ENCODE results near the gene RABAC1.
A peak's percentile ranks its signal among the peaks of the same experiment; 100 is the strongest.

The RABAC1 gene

DNA sequence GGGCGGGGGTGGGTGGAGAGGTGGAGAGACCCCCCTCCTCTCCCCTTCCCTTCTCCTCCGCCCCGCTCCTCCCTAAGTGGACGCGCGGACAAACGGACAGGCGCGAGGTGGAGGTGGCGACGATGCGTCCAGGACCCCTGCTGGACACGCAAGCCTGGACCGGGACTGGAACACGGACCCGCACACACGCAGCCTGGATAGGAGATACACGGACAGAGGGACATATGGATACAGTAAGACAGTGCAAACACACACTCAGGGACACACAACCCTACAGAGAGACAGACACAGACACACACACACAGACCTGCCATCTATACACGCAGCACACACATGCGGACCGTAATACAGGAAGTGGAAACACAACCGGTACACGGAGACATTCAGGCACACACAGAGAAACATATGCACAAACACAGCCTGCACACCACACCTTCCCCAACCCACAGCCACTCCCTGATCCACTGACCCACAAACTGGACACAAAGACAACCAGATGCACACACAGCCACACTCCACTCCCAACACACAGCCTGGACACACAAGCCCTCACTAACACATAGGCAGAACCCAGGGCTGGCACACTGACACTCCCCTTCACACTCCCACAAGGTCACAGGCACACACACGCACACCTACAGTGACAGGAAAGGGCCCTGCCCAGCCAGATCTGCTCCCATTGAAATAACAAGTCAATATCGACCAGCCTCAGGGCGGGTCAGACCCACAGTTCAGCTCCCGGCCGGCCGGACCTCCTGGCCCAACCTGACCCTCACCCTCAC, 30.2 kb downstream of the RABAC1 start:
- peak; percentile 75 for DNase-seq (ENCODE audit: low spot score)

DNA sequence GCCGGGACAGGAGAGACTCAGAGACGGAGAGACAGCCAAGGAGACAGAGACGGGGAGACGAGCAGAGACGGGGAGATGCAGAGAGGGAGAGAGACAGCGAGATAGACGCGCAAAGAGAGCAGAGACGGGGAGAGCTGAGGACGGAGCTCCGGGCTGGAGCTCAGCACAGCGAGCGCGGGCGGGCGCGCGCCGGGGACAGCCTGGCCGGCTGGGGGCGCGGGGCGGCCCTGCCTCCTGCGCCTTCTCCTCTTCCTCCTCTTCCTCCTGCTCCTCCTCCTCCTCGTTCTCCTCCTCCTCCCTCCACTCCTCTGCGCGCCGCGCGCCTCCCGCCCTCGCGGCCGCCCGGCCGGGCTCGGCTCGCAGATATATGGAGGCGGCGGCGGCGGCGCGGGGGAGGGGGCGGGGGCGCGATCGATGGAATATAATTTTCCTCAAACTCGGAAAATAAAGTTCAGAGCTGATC, 30.9 kb downstream of the RABAC1 start, which contains the start of gene ERFL:
Gene ERFL, minus strand, starts transcription at position 229 of the 463 bp plus-strand sequence. CDS start 15,530 bp downstream, outside the sequence.
- peak; percentile 61 for DNase-seq (ENCODE audit: low spot score)

DNA sequence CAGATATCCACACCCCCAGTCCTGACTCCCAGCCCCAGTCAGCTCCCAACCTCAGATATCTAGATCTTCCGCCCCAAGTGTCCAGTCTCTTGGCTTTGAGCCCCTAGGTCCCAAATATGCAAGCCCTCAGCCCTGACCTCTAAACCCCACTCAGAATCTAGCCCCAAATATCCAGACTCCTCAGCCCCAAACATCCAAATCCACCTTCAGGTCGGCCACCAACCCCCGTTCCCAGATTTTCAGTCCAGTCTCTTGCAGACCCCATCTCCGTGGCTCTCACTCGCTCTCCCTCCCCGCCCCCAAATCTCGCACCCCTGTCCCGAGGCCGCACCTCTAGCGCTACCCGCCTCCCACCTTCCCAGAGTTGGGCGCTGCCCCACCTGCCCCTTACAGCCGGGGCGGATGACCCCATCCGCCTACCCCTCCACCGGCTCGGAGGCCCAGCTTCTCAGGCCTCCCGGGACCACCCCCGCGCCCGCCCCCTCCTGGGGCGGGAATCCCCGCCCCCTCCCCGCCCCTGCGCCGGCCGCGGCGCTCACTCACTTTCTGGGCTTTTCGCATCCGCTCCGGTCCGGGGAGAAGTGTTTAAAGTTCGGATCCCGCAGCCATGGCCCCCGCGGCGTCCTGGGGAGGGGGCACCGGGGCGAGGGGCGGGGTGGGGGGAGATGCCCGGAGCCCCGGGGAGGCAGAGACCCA, 31.5 kb downstream of the RABAC1 start:
- DNase-seq (ENCODE audit: low spot score) = peak; percentile 59

DNA sequence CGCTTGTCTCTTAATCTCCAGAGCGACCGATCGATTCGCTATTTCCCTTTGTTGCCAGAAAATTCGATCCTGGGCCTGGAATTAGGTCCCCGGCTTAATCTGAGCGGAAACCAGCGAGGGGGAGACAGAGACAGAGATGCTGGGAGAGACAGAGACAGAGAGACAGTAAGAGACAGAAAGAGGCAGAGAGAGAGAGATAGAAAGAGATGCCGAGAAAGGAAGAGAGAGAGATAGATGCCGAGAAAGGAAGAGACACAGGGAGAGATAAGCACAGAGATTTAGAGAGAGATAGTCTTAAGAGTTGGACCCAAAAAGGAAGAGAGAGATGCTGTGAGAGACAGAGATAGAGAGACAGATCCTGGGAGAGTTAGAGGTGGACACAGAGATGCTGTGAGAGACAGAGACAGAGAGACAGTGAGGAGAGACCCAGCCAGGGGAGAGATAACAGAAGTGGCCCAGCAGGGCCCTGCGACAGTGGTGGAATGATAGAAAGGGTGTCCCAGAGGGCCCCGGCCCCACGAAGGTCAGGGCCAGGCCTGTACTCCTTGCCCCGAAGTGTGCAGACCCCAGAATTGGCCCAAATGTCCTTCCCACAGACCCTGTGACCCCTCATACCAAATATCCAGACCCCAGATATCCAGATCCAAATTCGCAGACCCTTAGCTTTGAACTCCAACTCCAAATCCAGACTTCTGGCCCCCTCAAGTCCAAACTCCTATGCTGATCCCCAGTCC, 32.2 kb downstream of the RABAC1 start:
- no peak for DNase-seq (ENCODE audit: low spot score)

DNA sequence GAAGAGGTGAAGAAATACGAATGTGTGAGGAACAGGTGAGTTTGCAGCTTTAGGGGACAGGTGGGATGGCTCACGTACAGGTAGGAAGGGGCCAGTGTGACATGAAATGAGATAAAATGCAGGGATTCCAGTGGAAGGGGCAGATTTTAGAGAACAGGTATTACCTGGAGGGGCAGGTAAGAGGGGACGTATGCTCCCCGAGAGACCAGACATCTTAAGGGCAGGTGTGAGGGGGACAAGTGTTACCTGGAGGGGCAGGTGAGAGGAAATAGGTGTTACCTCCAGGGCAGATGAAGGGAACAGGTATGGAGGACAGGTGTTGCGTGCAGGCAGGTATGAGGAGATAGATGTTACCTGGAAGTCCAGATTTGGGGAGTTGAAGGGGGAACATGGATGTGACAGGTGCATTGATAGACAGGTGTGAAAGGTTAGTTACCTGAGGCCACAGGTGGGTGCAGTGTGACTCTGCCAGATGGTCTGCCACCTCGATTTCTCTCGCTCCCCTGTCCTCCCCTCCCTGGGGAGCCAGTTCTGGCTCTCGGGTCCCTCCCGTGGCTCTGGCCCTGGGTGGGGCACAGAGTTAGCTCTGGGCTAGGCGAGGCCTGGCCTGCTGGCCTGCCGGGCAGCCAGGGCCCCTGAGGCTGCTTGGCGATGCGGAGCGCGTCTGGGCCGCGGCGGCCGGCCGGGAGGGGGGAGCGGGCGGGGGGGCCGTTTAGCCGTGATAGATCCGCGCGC, 32.9 kb downstream of the RABAC1 start:
- no peak for DNase-seq (ENCODE audit: low spot score)

DNA sequence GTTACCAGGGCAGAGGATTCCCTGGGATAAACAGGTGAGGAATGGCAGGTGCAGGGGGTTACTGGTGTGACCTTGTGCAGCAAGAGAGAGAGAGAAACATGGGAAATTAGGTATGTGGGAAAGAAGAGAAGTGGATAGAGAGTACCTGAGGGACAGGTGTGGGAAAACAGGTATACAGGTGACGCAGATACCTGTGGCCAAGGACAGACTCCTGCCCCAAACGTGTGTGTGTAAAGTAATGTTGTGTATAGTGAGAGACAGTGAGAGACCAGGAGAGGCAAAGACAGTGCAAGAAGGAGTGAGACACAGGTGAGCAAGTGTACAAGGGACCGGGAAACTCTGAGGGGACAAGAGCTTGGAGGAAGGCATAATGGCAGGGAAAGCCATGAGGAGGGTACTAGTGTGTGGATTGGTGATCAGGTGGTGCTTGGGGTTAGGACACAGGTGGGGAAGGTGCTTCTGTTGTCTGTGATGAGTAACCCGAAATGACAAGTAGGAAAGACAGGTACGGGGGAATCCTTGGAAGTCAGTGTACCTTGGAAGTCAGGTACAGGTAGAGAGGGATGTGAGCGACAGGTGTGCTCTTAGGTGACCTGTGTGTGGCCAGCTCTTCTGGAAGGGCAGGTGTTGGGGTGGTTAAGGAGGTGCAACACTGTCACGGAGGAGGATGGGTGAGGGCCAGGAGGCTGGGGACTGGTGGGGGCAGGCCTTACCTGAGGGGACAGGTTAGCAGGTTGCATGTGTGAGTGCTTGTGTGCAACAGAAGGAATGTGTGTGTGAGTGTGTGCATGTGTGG, 33.7 kb downstream of the RABAC1 start:
- no peak for DNase-seq (ENCODE audit: low spot score)

DNA sequence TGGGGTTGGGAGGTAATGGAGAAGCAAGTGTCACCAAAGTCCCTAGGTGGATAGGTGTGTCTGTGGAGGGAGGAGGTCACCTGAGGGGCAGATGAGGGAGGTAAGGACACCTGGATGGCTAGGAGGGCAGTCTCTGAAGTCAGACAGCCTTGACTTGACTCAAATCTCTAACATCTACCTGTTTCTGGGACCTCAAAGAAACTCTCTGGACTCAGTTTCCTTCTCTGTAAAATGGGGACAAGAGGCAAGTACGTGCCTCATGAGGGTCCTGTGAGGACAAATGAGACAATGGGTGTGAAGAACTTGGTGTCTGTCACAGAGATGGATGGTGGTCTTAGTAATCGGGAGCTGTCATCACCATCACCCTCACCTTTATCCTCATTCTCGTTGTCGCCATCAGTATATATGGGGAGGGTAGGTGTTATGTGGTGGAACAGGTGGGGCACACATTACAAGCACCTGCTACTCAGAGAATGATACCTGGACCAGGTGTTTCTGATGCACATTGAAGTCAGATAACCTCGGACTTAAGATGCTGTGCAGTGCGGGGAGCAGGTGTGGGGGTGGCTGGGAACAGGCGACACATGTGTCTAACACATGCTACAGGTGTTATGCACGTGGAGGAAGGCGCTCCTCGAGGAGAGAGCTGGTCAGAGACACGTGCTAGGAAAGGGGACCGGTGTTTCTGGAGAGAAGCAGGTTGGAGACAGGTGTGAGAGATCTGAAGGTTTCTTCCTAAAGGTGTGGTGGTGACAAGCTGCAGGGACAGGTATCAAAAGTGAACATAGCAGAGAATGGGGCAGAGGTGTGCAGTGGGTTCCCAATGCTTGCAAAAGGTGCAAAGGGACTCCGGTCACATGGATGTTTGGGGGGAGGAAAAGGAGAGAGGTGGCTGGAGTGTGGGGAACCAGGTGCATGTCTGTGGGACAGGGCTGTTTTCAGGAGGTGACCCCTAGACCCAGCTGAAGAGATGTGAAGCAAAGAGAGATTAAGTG, 34.7 kb downstream of the RABAC1 start:
- no peak for DNase-seq (ENCODE audit: low spot score)

DNA sequence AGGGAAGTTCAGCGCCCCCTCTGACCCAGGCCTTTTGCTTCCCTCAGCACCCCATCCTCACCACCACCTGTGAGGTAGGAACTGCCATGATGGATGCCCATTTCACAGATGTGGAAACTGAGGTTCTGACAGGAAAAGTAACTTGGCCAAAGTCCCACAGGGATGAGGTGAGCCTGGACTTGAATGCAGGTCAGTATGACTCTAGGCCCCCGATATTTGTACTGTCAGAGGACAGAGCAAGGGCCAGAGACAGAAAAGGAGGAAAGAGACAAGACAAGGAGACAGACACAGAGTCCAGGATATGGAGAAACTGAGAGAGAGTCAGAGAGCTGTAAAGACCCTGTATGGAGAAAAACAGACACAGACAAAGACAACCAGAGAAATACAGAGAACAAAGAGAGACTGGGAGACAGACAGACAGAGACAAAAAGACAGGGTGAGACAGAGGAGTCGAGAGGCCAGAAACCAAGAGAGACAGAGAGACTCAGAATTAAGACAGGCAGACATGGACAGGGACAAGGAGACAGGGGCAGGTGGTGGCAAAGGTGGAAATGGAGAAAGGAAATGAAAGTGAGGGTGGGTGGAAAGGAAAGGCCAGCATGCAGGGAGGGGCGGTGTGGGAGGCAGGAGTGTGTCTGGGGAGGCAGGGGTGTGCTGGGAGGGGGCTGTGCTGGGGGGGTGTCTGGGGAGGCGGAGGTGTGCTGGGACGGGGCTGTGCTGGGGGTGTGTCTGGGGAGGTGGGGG, 35.9 kb downstream of the RABAC1 start:
- DNase-seq (ENCODE audit: low spot score) = no peak

DNA sequence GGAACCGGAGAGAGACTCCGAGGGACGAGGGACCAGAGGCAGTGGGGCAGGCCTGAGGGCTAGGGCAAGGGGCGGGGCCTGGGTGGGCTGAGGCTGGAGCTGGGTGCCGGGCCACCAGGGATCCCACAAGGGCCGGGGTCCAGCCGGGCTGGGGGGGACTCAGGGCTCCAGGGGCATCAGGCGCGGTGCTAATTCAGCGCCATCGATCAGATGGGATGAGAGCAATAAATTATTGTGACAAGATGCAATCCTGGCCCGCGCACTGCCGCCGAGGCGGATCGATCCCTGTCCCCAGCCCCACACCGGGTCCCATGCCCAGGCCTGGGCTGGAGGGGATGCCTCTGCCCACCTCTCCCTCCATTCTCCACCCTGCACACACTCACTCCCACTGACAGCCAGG, 36.5 kb downstream of the RABAC1 start:
- no peak for DNase-seq (ENCODE audit: low spot score)

DNA sequence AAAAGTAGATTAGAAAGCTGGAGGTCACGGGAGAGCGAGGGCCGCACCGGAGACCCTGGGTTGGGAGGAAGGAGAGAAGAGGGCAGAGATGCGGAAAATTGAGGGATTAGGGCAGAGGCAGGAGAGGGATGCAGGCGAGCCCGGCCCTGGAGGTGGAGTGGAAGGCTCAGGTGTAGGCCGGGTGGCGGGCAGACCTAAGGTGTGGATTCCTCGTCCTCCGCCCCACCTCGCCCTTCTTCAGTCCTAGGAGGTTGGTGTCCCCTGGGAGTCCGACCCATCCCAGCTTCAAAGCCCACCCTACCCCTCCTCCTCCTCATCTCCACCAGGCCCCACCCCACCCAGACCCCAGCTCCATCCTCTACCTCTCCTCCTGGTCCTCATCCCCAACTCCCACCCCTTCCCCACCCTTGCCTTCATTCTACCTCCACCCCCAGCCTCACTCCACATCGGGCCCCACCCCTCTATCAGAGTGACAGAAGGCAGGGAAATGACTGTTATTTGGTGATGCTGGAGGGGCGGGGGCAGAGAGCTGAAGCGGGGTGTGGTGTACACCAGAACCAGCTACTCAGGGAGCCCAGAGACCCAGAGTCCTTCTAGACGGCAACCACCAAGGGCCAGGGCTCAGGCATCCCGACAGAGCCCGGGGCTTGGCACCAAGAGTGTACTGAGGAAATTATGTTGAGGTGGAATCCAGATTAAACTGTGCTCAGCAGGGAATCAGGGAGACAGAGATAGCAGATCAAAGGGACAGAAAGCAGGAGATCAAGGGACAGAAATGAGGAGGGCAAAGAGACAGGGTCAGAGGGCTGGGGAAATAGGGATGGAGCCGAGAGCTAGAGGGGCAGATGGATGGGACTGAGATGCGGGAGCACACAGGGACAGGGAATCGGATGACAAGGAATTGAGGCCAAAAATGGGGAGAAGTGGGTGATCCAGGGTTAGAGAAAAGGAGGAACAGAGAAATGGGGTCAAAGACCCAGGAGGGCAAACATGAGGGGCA, 37.2 kb downstream of the RABAC1 start:
- no peak for DNase-seq (ENCODE audit: low spot score)

DNA sequence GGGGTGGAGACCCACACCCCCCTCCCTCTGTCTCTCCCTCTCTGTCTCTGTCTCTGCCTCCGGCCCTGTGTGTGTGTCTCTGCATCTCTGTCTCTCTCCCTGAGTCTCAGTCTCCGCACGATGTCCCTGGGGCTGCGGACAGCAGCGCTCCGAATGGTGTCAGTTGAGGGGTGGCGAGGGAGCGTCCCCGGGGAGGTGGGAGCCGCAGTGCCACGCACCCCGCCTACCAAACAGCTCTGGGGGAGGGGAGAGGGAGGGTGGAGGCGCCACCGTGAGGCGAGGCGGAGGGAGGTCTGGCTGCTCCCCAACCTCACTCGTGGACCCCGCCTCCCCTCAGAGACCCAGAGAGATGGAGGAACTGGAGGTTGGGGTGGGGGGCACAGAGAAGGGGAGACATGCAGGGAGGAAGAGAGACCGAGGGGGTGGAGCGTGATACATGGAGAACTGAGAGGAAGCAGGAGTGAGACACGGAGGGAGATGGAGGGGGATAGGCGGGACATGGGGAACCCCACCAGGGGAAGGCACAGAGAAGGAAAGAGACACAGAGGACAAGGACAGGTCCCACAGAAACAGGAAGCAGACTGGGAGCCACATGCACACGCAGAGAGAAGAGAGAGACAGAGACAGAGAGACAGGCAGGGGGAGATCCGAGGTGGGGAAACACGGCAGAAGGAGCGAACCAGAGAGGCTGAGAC, 38.1 kb downstream of the RABAC1 start:
- no peak for DNase-seq (ENCODE audit: low spot score)

DNA sequence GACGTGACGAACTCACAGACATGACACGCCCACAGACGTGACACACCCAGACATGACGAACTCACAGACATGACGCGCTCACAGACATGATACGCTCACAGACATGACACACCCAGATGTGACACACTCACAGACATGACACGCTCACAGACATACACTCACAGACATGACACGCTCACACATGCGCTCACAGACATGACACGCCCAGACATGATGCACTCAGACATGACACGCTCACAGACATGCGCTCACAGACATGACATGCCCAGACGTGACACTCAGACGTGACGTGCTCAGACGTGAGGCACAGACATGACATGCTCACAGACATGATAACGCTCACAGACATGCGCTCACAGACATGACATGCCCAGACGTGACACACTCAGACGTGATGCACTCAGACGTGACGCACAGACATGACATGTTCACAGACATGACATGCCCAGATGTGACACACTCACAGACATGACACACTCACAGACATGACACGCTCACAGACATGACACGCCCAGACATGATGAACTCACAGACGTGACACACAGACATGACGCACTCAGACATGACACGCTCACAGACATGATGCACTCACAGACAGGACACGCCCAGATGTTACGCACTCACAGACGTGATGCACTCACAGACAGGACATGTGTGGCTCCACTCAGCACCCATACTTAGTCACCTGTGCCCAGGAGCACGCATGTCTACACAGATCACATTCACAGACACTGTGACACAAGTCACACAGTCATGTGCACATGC, 39.0 kb downstream of the RABAC1 start:
- DNase-seq (ENCODE audit: low spot score) = no peak

DNA sequence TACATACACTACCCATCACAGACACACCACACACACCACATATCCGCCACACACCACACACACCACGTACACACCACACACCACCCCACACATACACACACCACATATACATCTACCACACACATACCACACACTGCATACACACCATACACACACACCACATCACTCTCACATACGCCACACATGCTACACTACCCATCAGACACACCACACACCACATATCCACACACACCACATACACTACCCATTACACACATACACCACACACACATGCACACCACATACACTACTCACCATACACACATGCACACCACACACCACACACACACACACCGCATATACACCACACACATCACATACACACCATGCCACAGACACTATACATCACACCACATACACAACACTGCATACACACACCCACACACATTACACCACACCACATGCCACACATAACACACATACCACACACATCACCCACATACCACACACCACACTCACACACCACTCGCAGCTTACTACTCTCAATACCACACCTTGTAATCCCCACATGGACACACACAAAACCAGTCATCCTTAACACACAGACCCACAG, 40.4 kb downstream of the RABAC1 start:
- DNase-seq (ENCODE audit: low spot score) = no peak

DNA sequence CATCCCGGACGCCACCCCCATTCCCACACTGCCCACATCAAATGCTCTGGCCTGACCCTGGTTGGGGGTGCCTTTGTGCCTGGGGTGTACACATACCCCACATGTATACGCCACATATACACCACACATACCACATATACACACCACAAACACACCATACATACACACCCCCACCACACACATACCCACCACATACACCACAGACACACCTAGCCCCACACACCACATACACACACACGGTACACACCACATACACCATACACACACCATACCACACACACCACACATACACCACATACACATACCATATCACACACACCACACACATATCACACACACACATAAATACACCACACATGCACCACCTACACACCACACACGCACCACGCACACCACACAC, 41.0 kb downstream of the RABAC1 start:
- DNase-seq (ENCODE audit: low spot score) = no peak

DNA sequence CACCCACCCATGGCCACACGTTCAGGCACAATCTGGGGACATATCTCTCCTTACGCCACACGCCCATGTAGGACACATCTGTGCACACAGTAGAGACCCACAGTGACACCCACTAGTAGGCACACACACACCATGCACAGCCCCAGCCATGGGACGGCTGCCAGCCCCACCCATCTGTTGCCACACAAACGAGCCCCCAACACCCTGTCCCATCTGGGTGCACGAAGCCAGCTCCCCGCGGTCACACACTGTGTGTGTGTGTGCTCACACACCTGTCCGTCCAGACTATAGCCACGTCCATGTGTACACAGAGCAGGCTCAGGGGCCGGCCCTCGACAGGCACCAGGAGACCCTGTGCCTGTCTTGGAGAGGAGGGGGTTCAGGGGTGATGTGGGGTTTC, 41.4 kb downstream of the RABAC1 start:
- no peak for DNase-seq (ENCODE audit: low spot score)

DNA sequence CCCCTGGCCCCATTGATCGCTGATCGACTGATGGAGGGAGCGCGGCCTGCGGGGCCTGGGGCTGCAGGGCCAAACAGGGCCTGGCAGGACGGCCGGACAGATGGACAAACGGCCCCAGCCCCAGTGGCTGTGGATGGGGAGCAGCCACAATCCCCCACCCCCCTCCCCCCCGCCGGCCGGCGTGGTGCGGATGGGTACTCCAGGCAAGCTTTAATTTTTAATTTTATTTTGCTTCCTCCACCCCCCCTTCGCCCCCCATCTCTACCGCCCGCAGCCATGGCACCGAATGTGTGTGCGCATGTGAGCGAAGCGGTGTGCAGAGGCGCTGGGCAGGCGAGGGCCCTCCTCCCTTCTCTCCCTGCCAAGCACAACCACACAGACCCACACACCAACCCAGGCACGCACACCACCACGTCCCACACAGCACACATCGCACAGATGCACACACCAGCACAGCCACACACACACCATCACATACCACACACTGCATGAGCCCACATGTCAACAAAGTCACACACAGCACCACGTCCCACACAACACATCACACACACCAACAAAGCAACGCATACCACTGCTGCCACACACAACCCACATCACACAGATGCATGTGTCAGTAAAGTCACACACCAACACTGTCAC, 43.2 kb downstream of the RABAC1 start:
- DNase-seq (ENCODE audit: low spot score) = no peak
